GM12878 (cell line): ENCODE measurements around the gene GATAD2B. TPM values are rescaled to one million over a fixed set of nuclear protein-coding genes. Genes with fewer than 3 reads are reported as not detected.
A peak's percentile ranks its signal among the peaks of the same experiment; 100 is the strongest.

Source experiments
- ATF3 ChIP-seq: IDR thresholded peaks from 2 replicates; pipeline ENCODE4 v1.6.1; 2011; ENCODE audit warnings: low read depth, mild to moderate bottlenecking, low read length, moderate library complexity, borderline replicate concordance; ENCODE audit errors: extremely low read depth
- FOXM1 ChIP-seq: IDR thresholded peaks from 2 replicates; pipeline ENCODE4 v1.6.1; 2012; ENCODE audit warnings: low read depth, mild to moderate bottlenecking, inconsistent platforms, low read length, moderate library complexity
- IKZF1 ChIP-seq: fragments of 450-650 bp; conservative IDR thresholded peaks from 2 replicates; pipeline ENCODE4 v1.6.1; 2017; ENCODE audit warnings: antibody characterized with exemption, mild to moderate bottlenecking
- NR2C2 ChIP-seq: IDR thresholded peaks from 2 replicates; pipeline ENCODE4 v1.6.1; 2011; ENCODE audit warnings: borderline replicate concordance, low read depth; ENCODE audit not compliant: control insufficient read depth, insufficient read length
- RAD51 ChIP-seq: fragments of 450-650 bp; IDR thresholded peaks from 2 replicates; pipeline ENCODE4 v1.6.1; 2016; ENCODE audit warnings: moderate library complexity, mild to moderate bottlenecking, inconsistent platforms
- TCF3 ChIP-seq: IDR thresholded peaks from 2 replicates; pipeline ENCODE4 v1.6.1; 2012; ENCODE audit warnings: low read depth, mild to moderate bottlenecking, low read length, borderline replicate concordance; ENCODE audit not compliant: insufficient read depth
- YBX1 ChIP-seq: fragments of 450-650 bp; IDR thresholded peaks from 2 replicates; pipeline ENCODE4 v1.6.1; 2016; ENCODE audit warnings: antibody characterized with exemption
- YY1 ChIP-seq: IDR thresholded peaks from 2 replicates; pipeline ENCODE4 v1.6.1; 2011; ENCODE audit warnings: low read depth, mild to moderate bottlenecking, low read length
- ZBTB11 ChIP-seq: fragments of 450-650 bp; formaldehyde crosslinking; IDR thresholded peaks from 2 replicates; pipeline ENCODE4 v1.5.0; 2022; ENCODE audit warnings: mild to moderate bottlenecking, missing genetic modification characterization
- ZNF687 ChIP-seq: fragments of 450-650 bp; IDR thresholded peaks from 2 replicates; pipeline ENCODE4 v1.6.1; 2017; ENCODE audit warnings: mild to moderate bottlenecking, moderate library complexity
- ZZZ3 ChIP-seq: IDR thresholded peaks from 2 replicates; pipeline ENCODE4 v1.6.1; 2011; ENCODE audit warnings: low read depth; ENCODE audit not compliant: control insufficient read depth, insufficient read length
- polyA plus RNA-seq, 11 experiments: library from polyadenylated mRNA; depleted of rRNA in 4 of 11; unstranded in 6 of 11; stranded (reverse) in 5 of 11; fragments of >200 nt; fragmentation: Nextera tagmentation in 4 of 11; fragmentation: Illumina TruSeq in 1 of 11; extraction: Ambion mirVana in 4 of 11; extraction: Trizol in 1 of 11; gene quantifications; 1 replicate in 1 of 11; 2 replicates in 10 of 11; pipeline versions ENCODE4 v1.2.1 to v1.2.3, GENCODE V29; 2011 to 2016; ENCODE audit warnings: inconsistent platforms in 2 of 11, missing spikeins in 2 of 11, low read depth in 1 of 11
- total RNA-seq, 4 experiments: library from RNA; depleted of rRNA in 3 of 4; stranded (reverse); fragments of >200 nt in 3 of 4; fragmentation: Illumina TruSeq in 1 of 4; extraction: Trizol in 1 of 4; gene quantifications; 2 replicates each; pipeline versions ENCODE4 v1.2.1 to v1.2.3, GENCODE V29; 2013 to 2021
- TF ChIP-seq, protein P1 (sequence below), 3 experiments: IDR thresholded peaks in 2 of 3; conservative IDR thresholded peaks in 1 of 3; 2 replicates each; pipeline ENCODE4 v1.5.1; 2011; ENCODE audit warnings: low read depth in 3 of 3, low read length in 3 of 3, mild to moderate bottlenecking in 3 of 3, control low read depth in 2 of 3, moderate library complexity in 2 of 3, inconsistent platforms in 1 of 3, mixed read lengths in 1 of 3; ENCODE audit not compliant: control insufficient read depth in 2 of 3, insufficient read depth in 1 of 3; ENCODE audit errors: extremely low read depth in 1 of 3
- TF ChIP-seq, protein P2 (sequence below): fragments of 450-650 bp; IDR thresholded peaks from 2 replicates; pipeline ENCODE4 v1.6.1; 2018; ENCODE audit warnings: mild to moderate bottlenecking, low read depth, moderate library complexity; ENCODE audit not compliant: partially characterized antibody
- TF ChIP-seq, protein P3 (sequence below): IDR thresholded peaks from 2 replicates; pipeline ENCODE4 v1.6.1; 2011; ENCODE audit warnings: low read depth, low read length, improper control_type of control experiment, borderline replicate concordance

Gene GATAD2B
- total and polyA plus RNA-seq, 10 of the 15 experiments (the other 5 are each of a cell fraction or from before 2014, with no cell fraction given), result 2.4 to 63.1 (median 8.7) TPM

GRCh38 chr1:153849487-153850185 lies 73.1 kb downstream of the GATAD2B start (continued):
- peak; percentile 87 for TF ChIP-seq FOXM1
- no peak for TF ChIP-seq NR2C2
- TF ChIP-seq ZBTB11 (CRISPR knock-in tag), result no peak
- no peak for TF ChIP-seq ZZZ3
- TF ChIP-seq, protein P1, sequence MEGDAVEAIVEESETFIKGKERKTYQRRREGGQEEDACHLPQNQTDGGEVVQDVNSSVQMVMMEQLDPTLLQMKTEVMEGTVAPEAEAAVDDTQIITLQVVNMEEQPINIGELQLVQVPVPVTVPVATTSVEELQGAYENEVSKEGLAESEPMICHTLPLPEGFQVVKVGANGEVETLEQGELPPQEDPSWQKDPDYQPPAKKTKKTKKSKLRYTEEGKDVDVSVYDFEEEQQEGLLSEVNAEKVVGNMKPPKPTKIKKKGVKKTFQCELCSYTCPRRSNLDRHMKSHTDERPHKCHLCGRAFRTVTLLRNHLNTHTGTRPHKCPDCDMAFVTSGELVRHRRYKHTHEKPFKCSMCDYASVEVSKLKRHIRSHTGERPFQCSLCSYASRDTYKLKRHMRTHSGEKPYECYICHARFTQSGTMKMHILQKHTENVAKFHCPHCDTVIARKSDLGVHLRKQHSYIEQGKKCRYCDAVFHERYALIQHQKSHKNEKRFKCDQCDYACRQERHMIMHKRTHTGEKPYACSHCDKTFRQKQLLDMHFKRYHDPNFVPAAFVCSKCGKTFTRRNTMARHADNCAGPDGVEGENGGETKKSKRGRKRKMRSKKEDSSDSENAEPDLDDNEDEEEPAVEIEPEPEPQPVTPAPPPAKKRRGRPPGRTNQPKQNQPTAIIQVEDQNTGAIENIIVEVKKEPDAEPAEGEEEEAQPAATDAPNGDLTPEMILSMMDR (IDR thresholded peaks at IDR 0.05 in 2 of 3, conservative IDR thresholded peaks at IDR 0.05 in 1 of 3; ENCODE audit: control insufficient read depth in 2 of 3, extremely low read depth in 1 of 3, insufficient read depth in 1 of 3, low read depth in 3 of 3, low read length in 3 of 3), result no peak
- TF ChIP-seq TCF3, result 0 out of 2 replicates have a peak, but pooled peaks have one; percentile 34
- TF ChIP-seq YY1, result no peak
- TF ChIP-seq ATF3, result no peak
- TF ChIP-seq, protein P2, sequence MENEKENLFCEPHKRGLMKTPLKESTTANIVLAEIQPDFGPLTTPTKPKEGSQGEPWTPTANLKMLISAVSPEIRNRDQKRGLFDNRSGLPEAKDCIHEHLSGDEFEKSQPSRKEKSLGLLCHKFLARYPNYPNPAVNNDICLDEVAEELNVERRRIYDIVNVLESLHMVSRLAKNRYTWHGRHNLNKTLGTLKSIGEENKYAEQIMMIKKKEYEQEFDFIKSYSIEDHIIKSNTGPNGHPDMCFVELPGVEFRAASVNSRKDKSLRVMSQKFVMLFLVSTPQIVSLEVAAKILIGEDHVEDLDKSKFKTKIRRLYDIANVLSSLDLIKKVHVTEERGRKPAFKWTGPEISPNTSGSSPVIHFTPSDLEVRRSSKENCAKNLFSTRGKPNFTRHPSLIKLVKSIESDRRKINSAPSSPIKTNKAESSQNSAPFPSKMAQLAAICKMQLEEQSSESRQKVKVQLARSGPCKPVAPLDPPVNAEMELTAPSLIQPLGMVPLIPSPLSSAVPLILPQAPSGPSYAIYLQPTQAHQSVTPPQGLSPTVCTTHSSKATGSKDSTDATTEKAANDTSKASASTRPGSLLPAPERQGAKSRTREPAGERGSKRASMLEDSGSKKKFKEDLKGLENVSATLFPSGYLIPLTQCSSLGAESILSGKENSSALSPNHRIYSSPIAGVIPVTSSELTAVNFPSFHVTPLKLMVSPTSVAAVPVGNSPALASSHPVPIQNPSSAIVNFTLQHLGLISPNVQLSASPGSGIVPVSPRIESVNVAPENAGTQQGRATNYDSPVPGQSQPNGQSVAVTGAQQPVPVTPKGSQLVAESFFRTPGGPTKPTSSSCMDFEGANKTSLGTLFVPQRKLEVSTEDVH, result no peak
- peak; percentile 89 for TF ChIP-seq IKZF1
- TF ChIP-seq RAD51, result no peak
- TF ChIP-seq, protein P3, sequence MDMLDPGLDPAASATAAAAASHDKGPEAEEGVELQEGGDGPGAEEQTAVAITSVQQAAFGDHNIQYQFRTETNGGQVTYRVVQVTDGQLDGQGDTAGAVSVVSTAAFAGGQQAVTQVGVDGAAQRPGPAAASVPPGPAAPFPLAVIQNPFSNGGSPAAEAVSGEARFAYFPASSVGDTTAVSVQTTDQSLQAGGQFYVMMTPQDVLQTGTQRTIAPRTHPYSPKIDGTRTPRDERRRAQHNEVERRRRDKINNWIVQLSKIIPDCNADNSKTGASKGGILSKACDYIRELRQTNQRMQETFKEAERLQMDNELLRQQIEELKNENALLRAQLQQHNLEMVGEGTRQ, result no peak
- no peak for TF ChIP-seq YBX1
- TF ChIP-seq ZNF687, result no peak; the same call in 1 of the 2 replicates
